GM21515 (cell line): ENCODE data around the gene TMCO4.
"Not testable (repeated sequence)": the region's sequence is repeated elsewhere in the genome, so short reads cannot be mapped to it uniquely, and the experiment has no call there.

ENCODE experiments used
- ATAC-seq: cut with Tn5 transposase; IDR thresholded peaks from one replicate; pipeline ENCODE4 v1.9.1; 2021; ENCODE audit not compliant: unreplicated experiment

Gene TMCO4

DNA sequence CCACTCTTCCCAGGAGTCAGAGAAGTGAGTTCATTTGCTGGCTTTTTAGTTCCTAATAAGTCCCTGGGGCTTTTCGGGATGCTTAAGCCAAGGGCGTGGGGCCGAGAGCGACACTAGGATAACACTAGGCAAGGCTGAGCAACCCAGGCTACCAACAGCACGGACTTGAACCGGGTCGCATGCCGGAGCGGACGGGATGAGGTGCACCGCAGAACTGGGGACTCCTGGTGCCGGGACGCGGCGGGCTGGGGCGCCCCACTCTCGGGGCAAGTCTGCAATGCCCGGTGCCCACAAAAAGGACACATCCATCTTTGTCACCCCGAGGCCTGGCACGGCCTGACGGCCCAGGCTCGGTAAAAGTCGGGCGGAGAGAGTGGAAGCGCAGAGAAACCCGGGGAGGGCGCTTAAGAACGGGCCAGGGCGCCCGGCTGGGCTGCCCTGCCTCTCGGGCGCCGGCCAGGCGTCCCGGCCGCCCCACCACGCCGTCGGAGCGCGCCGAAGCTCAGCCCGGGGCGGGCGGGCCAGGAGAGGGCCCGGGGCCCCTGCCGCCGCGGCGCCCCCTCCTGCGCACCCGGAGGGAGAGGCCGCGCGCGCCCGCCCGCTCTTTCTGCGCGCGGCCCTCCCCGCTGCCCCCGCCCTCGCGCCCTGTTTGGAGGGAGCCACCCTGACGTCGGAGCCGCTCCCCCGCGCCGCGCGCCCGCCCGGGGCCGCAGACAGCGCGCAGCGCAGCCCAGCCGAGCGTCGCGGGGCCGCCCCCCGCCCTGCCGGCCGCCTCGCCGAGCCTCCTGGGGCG, 155.9 kb downstream of the TMCO4 start, which contains the start of gene NBL1:
TSS of gene NBL1 (plus strand) at position 710 of the 793 bp plus-strand sequence. CDS start 10,720 bp downstream, outside the sequence.
- no peak for ATAC-seq

DNA sequence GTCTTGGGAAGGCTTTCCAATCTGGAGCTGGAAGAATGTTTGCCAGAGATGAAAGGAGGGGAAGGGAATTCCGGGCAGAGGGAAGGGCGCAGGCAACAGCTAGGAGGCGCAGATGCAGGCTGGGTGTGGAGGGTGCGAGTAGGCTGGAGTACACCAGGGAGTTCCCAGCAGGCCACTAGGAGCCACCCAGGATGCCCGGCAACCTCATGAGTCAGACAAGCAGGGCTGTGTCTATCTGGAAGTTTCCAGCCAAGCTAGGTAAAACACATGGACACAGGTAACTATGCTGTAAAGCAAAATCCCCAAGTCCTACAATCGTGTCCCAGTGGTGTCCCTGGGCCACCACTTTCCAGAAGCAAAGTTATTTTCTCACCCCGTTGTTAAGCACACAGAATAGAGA, 156.6 kb downstream of the TMCO4 start:
- no peak for ATAC-seq

DNA sequence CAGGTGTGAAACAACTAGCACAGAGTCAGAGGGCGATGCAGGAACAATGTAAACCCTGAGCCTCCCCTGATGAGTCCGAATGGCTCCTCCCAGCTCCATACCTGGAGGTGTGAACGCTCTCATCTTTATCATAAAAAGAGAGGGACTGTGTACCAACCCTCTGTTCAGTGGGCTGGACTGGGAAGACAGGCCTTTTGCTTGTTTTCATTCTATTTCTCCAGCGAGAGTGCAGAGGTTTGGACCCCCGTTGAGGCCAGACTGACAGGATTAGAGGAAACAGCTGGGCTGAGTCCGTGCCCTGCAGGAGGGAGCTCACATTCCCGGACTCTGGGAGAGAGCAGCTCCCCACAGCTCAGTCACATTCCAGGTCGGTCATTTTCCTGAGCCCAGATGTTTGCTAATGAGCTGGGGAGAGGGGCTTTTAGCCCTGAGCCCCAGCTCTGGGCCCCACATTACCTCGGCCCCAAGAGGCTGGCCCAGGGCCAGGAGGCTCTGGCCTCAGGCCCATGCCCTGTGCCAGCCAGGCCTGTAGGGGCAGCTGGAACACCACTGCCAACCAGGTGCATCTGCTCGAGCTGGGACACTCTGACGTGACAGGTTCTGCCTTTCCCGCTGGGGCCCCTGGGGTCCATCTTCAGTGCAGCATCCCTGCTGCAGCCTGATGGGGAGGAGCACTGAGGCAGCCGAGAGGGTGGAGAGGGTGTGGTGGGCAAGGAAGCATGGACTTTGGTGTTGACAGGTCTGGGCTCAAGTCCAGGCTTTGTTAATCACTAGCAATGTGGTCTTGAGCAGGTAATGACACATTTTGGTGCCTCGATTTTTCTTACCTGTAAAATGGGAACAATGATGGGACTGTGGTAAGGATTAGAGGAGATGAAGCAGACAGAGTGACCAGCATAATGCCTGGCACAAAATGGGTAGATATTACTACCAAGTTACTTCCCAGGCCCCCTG, 159.1 kb downstream of the TMCO4 start:
- no peak for ATAC-seq

DNA sequence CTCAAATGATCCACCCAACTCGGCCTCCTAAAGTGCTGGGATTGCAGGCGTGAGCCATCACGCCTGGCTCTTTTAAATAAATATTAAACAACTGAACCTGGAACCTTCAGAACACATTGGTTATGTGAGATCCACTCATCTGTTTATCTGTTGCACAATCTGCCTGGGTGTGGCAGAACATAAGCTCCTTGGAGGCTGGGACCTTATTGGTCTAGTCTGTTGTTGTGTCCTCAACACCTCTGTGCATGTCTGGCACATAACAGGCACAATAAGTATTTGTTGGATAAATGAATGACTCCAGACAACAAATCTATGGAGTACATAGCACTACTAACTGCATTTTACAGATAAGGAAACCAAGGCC, 159.7 kb downstream of the TMCO4 start:
- no peak for ATAC-seq

DNA sequence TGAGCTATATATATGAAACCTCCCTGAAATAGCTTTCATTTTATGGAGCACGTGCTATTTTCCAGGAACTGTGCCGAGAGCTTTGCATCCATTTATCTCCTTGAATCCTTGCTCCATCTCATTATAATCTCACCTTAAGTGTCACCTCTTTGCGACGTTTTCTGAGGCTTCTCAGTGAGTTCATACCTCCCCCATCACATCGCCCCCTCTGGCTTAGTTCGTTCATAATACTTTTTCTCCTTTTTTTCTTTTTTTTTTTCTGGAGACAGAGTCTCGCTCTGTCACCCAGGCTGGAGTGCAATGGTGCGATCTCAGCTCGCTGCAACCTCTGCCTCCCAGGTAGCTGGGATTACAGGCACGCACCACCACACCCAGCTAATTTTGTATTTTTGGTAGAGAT, 160.5 kb downstream of the TMCO4 start:
- not testable (repeated sequence) for ATAC-seq

DNA sequence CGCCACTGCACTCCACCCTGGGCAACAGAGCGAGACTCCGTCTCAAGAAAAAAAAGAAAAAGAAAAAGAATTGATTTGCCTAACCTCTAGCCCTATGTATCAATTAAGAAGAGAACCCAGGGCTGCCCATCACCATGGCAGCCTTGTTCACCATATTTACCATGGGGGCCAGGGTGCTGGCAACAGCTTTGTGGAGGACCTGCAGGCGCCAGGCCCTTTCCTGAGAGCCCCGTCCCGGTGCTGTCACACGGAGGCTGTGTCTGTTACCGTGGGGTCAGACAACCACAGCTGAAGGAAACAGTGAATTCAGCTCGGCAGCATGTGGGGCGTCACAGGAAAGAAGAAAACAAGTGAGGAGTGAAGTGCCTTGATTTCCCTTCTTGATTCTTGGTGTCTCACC, 162.1 kb downstream of the TMCO4 start:
- ATAC-seq, result no peak

DNA sequence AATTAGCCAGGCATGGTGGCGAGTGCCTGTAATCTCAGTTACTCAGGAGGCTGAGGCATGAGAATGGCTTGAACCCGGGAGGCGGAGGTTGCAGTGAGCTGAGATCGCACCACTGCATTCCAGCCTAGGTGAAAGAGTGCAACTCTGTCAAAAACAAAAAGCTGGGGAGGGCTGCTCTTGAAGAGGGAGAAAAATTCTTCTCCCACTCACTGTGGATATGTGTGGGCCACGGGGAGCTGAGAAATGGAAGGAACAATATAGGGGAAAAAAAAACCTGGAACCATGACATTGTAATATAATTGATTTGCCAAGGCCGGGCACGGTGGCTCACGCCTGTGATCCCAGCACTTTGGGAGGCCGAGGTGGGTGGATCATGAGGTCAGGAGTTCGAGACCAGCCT, 163.0 kb downstream of the TMCO4 start:
- not testable (repeated sequence) for ATAC-seq

DNA sequence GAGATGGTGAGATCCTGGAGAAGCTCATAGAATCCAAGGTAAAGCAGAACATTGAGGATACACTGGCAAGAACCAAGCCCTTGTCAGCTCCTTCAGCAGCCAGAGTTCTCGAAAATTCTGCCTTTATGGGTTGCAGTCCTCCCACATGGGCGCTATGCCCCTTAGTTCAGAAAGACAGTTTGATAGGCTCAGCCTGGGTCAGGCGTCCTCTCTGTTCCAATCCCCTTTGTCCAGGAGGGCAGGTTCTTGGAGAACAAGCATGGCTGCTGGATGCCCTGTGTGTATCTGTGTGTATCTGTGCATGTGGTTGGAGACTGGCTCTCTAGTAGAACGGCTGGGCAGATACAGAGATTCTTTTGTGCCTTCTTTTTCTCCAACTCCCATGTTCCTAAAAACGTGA, 163.7 kb downstream of the TMCO4 start:
- ATAC-seq, result no peak

DNA sequence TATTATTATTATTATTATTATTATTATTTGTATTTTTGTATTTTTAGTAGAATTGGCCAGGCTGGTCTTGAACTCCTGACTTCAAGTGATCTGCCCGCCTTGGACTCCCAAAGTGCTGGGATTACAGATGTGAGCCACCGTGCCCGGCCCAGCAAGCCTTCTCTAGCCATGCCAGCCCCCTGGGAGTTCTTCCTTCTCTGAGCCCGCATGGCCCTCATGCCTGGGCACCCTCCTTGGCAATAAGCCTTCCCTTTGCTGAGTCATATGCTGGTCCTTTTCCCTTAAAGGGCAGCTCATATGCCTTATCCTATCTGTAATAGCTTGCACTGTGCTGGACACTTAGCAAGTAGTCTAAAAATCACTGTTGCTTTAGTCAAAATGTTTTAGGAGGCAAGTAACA, 164.1 kb downstream of the TMCO4 start:
- ATAC-seq, result no peak

DNA sequence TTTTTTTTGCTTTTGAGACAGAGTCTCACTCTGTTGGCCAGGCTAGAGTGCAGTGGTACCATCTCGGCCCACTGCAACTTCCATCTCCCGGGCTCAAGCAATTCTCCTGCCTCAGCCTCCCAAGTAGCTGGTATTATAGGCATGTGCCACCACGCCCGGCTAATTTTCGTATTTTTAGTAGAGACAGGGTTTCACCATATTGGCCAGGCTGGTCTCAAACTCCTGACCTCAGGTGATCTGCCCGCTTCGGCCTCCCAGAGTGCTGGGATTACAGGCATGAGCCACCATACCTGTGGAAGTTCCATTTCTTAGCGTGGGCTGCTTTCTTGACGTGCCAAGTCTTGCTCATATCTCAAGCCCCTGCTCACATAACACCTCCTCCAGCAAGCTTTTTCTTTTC, 164.7 kb downstream of the TMCO4 start:
- not testable (repeated sequence) for ATAC-seq

DNA sequence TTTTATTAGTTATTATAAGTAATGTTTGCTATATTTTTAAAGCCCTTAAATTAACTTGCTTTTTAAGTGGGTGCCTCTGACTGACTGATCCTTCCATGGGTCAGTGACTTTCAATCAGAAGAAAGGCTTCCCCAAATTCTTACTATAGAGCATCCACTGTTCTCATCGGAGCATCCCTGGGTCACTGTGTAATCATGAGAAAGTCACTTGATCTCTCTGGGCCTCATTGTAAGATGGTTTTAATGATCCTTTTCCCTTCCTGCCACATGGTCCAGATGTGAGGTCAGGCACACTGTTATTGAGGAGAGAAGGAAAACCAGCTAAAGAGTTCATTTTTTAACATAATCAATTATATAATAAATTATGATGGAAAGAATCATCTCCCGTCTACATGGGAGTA, 166.6 kb downstream of the TMCO4 start:
- ATAC-seq, result no peak
